Effector memory CD8-positive, alpha-beta T cell (primary cell): ENCODE results near the gene MICU1.

ENCODE experiments used
- ATAC-seq: fragments of 150-1000 bp; cut with Tn5 transposase; replicated peaks from 2 replicates; pipeline ENCODE4 v1.10.0; 2021; ENCODE audit warnings: mild to moderate bottlenecking, moderate library complexity
- DNase-seq, 3 experiments: peaks; one replicate each; pipeline ENCODE4 v3.0.0; 2021
- H3K27ac Mint-ChIP-seq, 2 donors: one replicate each; pipeline ENCODE4 v1.8.0; 2022; ENCODE audit warnings: mild to moderate bottlenecking in 2 of 2, mixed read lengths in 2 of 2, moderate library complexity in 2 of 2
- H3K27me3 Mint-ChIP-seq, 2 donors: one replicate each; pipeline ENCODE4 v1.8.0; 2022; ENCODE audit warnings: mixed read lengths in 2 of 2
- H3K36me3 Mint-ChIP-seq: one replicate; pipeline ENCODE4 v1.8.0; 2022; ENCODE audit warnings: mild to moderate bottlenecking, moderate library complexity, mixed read lengths; ENCODE audit not compliant: insufficient read depth
- H3K4me1 Mint-ChIP-seq, 2 donors: one replicate each; pipeline ENCODE4 v1.8.0; 2022; ENCODE audit warnings: low read depth in 2 of 2, mixed read lengths in 2 of 2
- H3K4me3 Mint-ChIP-seq, 2 donors: one replicate each; pipeline ENCODE4 v1.8.0; 2022; ENCODE audit warnings: mild to moderate bottlenecking in 2 of 2, mixed read lengths in 2 of 2, moderate library complexity in 2 of 2
- H3K9me3 Mint-ChIP-seq, 2 donors: one replicate each; pipeline ENCODE4 v1.8.0; 2022; ENCODE audit warnings: mixed read lengths in 2 of 2

The MICU1 gene

DNA sequence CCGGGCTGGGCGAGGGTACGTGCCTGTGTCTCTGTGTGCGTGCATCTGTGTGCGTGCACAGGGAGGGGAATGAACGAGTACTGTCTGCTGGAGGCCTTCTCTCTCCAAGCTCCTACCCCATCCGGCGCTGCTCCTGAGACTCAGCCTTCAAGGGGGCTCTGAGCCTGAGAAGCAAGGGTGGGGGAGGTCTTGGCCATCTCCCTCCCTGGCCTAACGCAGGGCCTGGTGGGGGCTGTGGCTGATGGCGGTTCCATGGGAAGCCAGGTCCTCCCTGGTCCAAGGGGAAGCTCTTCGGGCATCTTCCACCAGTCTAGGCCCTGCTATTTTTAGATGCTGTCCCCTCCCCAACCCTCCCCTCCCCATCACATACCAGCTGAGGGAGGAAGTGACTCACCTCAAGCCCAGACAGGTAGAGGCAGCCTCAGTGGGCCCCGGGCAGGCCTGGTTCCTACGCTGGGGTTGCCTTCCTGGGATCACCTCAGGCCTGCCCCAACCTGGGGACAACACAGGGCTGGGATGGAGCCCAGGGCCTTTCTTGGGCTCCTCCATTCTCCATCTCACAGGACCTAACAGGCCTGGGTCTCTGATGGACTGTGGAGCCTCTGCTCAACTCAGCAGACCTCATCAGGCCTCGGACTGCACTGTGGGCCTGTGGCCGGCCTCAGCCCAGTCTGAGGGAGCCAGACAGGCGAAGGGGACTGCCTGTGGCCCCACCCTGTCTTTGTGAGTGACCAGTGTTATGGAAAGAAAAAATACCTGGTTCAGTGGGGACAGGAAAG is 303.4 kb downstream of the MICU1 start:
- Mint-ChIP-seq H3K4me1 (peaks cover 53 to 57% of the 10 kb centered on the region in 2 donors), H3K36me3 (peaks cover 26% of the 10 kb centered on the region), H3K27ac (peak overlapping the region; percentile 41 to 80), H3K4me3 (peak overlapping the region; percentile 17 to 20), H3K27me3 (no peaks in the 10 kb centered on the region), H3K9me3 (no peaks in the 10 kb centered on the region)
- DNase-seq, result no peak
- no peak for ATAC-seq

DNA sequence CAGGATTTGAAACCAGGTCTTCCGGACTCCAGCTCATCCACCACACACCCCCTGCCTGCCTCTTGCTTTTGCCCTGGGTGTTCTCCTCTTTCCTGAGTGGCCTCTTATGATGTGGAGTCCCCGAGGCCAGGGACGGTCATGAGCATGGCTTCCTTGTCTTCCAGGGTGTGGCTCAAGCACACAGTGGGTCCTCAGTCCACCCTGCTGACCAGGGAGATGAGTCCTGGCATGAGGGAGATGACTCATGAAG is 303.9 kb downstream of the MICU1 start:
- H3K9me3 Mint-ChIP-seq, result no peaks in the 10 kb centered on the region
- H3K27ac Mint-ChIP-seq, result peak overlapping the region in 1 of 2 donors; percentile 41
- no peak for ATAC-seq
- peaks cover 54 to 58% of the 10 kb centered on the region in 2 donors for H3K4me1 Mint-ChIP-seq
- peaks cover 20% of the 10 kb centered on the region for H3K36me3 Mint-ChIP-seq
- H3K27me3 Mint-ChIP-seq, result no peaks in the 10 kb centered on the region
- H3K4me3 Mint-ChIP-seq, result no peak overlapping the region
- DNase-seq, result no peak

DNA sequence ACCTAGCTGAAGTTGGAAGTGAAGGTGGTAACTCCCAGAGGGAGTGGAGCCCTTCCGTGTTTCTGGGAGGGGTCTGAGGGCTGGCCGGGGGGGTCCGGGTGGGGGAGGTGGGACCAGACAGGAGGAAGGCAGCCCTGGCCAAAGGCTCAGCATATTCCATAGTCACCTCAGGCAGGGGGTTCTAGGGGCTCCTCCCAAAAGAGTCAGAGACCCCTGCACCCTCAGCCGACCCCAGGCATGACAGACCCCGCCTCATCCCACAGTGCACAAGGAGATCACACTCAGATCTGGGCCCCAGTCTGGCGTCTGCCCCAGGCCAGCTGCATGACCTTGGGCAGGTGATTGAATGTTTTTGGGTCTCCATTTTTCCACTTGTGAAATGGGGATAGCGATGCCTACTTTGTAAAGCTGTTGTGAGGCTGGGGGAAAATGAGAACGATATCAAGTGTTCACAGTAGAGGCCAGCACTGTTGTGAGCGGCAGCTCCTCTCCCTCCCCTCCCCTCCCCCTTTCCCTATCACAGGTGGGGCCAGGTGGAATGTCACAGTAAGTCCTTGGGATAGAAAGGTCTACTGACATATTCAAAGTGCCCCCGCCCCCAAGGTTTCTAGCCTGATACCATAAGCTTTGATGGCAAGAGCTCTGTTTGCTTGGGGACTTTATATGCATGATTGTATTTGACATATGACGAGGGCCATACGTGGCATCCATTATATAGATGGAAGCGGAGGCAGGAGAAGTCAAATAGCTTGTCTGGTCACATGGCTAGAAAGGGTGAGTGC is 304.4 kb downstream of the MICU1 start:
- peak overlapping the region; percentile 98 for H3K27ac Mint-ChIP-seq
- no peaks in the 10 kb centered on the region for H3K9me3 Mint-ChIP-seq
- peak overlapping the region in 1 of 2 donors; percentile 73 for H3K4me3 Mint-ChIP-seq
- DNase-seq (no peak), ATAC-seq (no peak)
- H3K4me1 Mint-ChIP-seq, result peaks cover 51 to 58% of the 10 kb centered on the region in 2 donors
- H3K36me3 Mint-ChIP-seq, result peaks cover 15% of the 10 kb centered on the region
- no peaks in the 10 kb centered on the region for H3K27me3 Mint-ChIP-seq

DNA sequence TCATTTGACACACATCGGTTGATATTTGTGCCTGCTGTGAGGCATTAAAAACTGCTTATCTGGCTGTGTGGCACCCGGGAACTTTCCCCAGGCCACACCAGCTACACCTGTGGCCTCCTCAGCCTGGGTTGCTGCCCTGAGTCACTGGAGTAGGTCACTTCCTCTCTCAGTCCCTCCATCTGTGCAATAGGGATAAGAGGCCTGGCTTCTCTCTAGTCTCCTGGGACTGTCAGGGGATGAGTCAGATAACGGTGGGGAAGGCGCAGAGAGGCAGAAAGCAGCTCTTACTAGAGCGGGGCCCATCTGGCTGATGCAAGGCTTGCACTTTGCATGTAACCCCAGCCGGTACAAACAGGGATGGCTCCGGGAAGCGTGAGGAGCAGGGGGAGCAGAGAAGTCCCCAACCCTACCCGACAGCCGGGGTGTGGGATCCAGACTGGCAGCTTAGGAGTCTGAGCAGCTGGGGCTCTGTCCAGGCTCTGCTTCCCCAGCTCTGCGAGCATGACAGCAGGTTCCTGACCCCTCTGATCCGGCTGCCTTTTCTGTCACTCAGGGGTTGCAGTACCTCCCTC is 305.1 kb downstream of the MICU1 start:
- peak overlapping the region; percentile 73 to 77 for H3K4me3 Mint-ChIP-seq
- H3K9me3 Mint-ChIP-seq, result no peaks in the 10 kb centered on the region
- ATAC-seq, result peak; percentile 16
- H3K36me3 Mint-ChIP-seq, result peaks cover 13% of the 10 kb centered on the region
- peaks cover 54 to 65% of the 10 kb centered on the region in 2 donors for H3K4me1 Mint-ChIP-seq
- peak in 1 of 3 experiments; percentile 26 for DNase-seq
- H3K27me3 Mint-ChIP-seq, result no peaks in the 10 kb centered on the region
- H3K27ac Mint-ChIP-seq, result peak overlapping the region; percentile 98

DNA sequence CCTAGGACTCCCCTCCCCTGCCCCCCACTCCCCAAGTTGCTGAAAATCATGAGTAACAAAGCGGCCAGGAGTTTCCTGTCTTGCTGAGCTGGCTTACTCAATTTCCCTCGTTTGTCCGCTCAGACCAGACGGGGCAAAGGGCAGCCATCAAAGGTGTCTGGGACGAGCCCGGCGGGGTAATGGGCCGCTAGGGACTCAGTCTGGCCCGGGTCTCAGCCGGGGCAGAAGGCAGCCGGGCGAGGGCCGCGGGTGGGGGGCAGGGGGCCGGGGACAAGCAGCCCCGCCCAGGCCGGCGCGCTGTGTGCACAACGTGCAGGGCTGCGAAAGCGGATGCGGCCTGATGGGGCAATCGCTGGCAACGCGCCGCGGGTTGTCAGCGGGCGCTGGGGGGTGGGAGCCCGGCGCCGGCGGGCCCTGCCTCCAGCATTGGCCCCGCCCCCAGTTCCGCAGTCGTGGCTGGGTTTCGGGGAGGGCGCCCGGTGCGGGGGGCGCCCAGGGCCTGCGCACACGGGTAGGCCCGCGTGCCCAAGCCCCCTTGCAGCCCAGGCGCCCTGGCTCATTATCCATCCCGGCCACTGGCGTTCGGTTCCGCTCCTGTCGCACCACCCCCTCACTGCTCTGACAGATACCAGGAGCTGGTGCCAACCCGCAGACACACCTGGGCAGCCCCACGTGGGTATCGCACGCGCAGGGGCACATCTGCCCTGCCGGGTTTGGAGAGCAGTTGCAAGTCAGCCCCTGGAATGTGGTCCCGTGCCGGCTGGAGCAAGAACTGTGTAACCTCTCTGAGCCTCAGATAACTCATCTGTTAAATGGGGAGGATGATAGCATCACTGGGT is 306.2 kb downstream of the MICU1 start:
- peaks cover 51 to 63% of the 10 kb centered on the region in 2 donors for H3K4me1 Mint-ChIP-seq
- no peaks in the 10 kb centered on the region for H3K9me3 Mint-ChIP-seq
- ATAC-seq (peak; percentile 80), DNase-seq (peak; percentile 85 to 88 (median 87))
- H3K27ac Mint-ChIP-seq, result peak overlapping the region; percentile 98
- H3K27me3 Mint-ChIP-seq, result no peaks in the 10 kb centered on the region
- peaks cover 13% of the 10 kb centered on the region for H3K36me3 Mint-ChIP-seq
- H3K4me3 Mint-ChIP-seq, result peak overlapping the region; percentile 73 to 77

DNA sequence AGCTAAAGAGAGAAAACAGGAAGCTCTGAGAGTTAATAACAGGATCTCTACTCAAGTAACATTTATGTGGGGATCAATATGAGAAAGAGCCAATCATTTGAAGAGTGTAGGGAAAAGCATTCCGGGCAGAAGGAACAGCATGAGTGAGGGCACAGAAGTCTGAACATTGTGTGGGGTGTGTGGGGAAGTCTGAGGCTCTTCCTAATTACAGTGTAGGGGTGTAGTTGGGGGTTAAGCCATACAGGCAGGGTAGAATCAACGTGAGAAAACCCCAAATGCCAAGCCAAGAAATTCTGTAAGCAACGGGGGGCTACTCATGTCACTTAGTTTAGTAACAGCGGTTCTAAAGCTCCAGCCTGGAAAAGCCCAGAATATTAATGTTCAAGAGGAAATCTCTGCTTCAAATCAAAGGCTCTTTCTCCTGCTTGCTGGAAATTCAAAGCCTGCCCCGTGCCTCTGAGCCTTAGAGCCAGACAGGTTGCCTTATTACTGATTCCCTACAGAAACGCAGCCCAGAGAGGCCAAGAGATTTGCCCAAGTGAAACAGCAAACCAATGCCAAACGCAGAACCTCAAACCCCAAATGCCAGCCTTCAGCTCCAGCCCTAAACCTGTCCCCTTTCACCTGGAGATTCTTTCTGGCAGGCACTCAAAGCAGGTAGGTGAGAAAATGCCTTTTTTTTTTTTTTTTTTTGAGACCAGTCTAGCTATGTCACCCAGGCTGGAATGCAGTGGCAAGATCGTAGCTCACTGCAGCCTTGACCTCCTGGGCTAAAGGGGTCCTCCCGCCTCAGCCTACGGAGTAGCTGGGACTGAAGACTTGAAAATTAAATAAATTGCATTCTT is 307.2 kb downstream of the MICU1 start:
- Mint-ChIP-seq H3K9me3 (no peaks in the 10 kb centered on the region), H3K27ac (peak overlapping the region; percentile 98), H3K4me3 (peak overlapping the region; percentile 73 to 77), H3K4me1 (peaks cover 42 to 57% of the 10 kb centered on the region in 2 donors), H3K36me3 (peaks cover 13% of the 10 kb centered on the region), H3K27me3 (no peaks in the 10 kb centered on the region)
- no peak for ATAC-seq
- no peak for DNase-seq
